ENCODE data around the gene SLC8A3.
A peak's percentile ranks its signal among the peaks of the same experiment; 100 is the strongest.

SLC8A3 gene

GRCh38 chr14:70057519-70058136 is 131.1 kb downstream of the SLC8A3 start:
- DNase-seq = no peak

- DNase-seq = no peak
Observed at GRCh38 chr14:70052990-70053389, 135.8 kb downstream of the SLC8A3 start.

- no peak for DNase-seq
Observed at GRCh38 chr14:70050136-70050535, 138.6 kb downstream of the SLC8A3 start.

- no peak for DNase-seq
Observed at GRCh38 chr14:70049605-70050004, 139.1 kb downstream of the SLC8A3 start.

- no peak for DNase-seq
Observed at GRCh38 chr14:70048313-70048654, 140.5 kb downstream of the SLC8A3 start.

GRCh38 chr14:70047598-70048312 is 141.0 kb downstream of the SLC8A3 start:
- no peak for DNase-seq

- no peak for DNase-seq
Observed at GRCh38 chr14:70045844-70046535, 142.8 kb downstream of the SLC8A3 start.

GRCh38 chr14:70045310-70045709 is 143.4 kb downstream of the SLC8A3 start:
- DNase-seq = no peak

GRCh38 chr14:70043001-70043400 is 145.8 kb downstream of the SLC8A3 start:
- no peak for DNase-seq

GRCh38 chr14:70036665-70037064 is 152.1 kb downstream of the SLC8A3 start:
- DNase-seq = no peak

GRCh38 chr14:70034257-70034656 is 154.5 kb downstream of the SLC8A3 start:
- DNase-seq = no peak

GRCh38 chr14:70033561-70033960 is 155.2 kb downstream of the SLC8A3 start:
- no peak for DNase-seq

- no peak for DNase-seq
Observed at GRCh38 chr14:70033116-70033515, 155.6 kb downstream of the SLC8A3 start.

- DNase-seq = no peak
Observed at GRCh38 chr14:70032447-70032846, 156.3 kb downstream of the SLC8A3 start.

- no peak for DNase-seq
Observed at GRCh38 chr14:70032016-70032415, 156.7 kb downstream of the SLC8A3 start.

GRCh38 chr14:70029296-70030132 is 159.2 kb downstream of the SLC8A3 start:
- no peak for DNase-seq

- DNase-seq = peak; percentile 4 to 55 (median 32)
Observed at GRCh38 chr14:70027785-70028428, 160.8 kb downstream of the SLC8A3 start.

- no peak for DNase-seq
Observed at GRCh38 chr14:70023871-70024270, 164.9 kb downstream of the SLC8A3 start.

- no peak for DNase-seq
Observed at GRCh38 chr14:70022771-70023445, 165.8 kb downstream of the SLC8A3 start.

GRCh38 chr14:70021548-70022220 is 167.1 kb downstream of the SLC8A3 start:
- DNase-seq = no peak

GRCh38 chr14:70020352-70021170 is 168.2 kb downstream of the SLC8A3 start:
- no peak for DNase-seq

Measured in activated CD4-positive, CD25-positive, alpha-beta regulatory T cell (primary cell).